ENCODE data around the gene CENPN.
A peak's percentile ranks its signal among the peaks of the same experiment; 100 is the strongest.

CENPN gene

GRCh38 chr16:80992676-80993293 lies 14.2 kb upstream of the CENPN start:
- no peak for DNase-seq

- no peak for DNase-seq
Observed at GRCh38 chr16:80993307-80993706, 13.7 kb upstream of the CENPN start.

GRCh38 chr16:80993834-80994233 lies 13.2 kb upstream of the CENPN start:
- DNase-seq: no peak

GRCh38 chr16:80994451-80994850 lies 12.6 kb upstream of the CENPN start:
- DNase-seq: no peak

GRCh38 chr16:80996688-80997138 lies 10.3 kb upstream of the CENPN start:
- no peak for DNase-seq

GRCh38 chr16:80997139-80997798 lies 9.7 kb upstream of the CENPN start:
- no peak for DNase-seq

- no peak for DNase-seq
Observed at GRCh38 chr16:80997964-80998620, 8.9 kb upstream of the CENPN start.

- DNase-seq: no peak
Observed at GRCh38 chr16:81000873-81001272, 6.1 kb upstream of the CENPN start.

GRCh38 chr16:81001330-81001729 lies 5.7 kb upstream of the CENPN start:
- no peak for DNase-seq

GRCh38 chr16:81003064-81003463 lies 4.0 kb upstream of the CENPN start:
- DNase-seq: no peak

- DNase-seq: no peak
Observed at GRCh38 chr16:81003610-81004460, 3.2 kb upstream of the CENPN start.

GRCh38 chr16:81004646-81005353 lies 2.2 kb upstream of the CENPN start:
- peak; percentile 28 for DNase-seq

- DNase-seq: no peak
Observed at GRCh38 chr16:81005610-81006161, 1.3 kb upstream of the CENPN start.

- DNase-seq: peak; percentile 12
Observed at GRCh38 chr16:81006211-81006812, 702 bp upstream of the CENPN start.

- no peak for DNase-seq
Observed at GRCh38 chr16:81008505-81008789, 1.4 kb downstream of the CENPN start.

GRCh38 chr16:81012974-81013373 lies 6.0 kb downstream of the CENPN start:
- no peak for DNase-seq

- DNase-seq: no peak
Observed at GRCh38 chr16:81014672-81015071, 7.7 kb downstream of the CENPN start.

- DNase-seq: no peak
Observed at GRCh38 chr16:81018496-81018895, 11.5 kb downstream of the CENPN start.

GRCh38 chr16:81026429-81026828 lies 19.4 kb downstream of the CENPN start:
- no peak for DNase-seq

- DNase-seq: no peak
Observed at GRCh38 chr16:81029930-81030604, 23.1 kb downstream of the CENPN start.

- peak; percentile 80 for DNase-seq
Observed at GRCh38 chr16:81035398-81035974, 28.5 kb downstream of the CENPN start, which contains the start of gene ATMIN. TSS of gene ATMIN (plus strand) at chr16:81035842. CDS start at chr16:81035871, 29 bp downstream.

Measured in NCI-H748 treated with DMSO at 0.1 percent for 48 hours (cell line).